K562 (cell line): ENCODE data around the gene GFAP. TPM values are rescaled to one million over a fixed set of nuclear protein-coding genes. Genes with fewer than 3 reads are reported as not detected.

Source experiments
- CCNT2 ChIP-seq: IDR thresholded peaks from 2 replicates; pipeline ENCODE4 v1.6.1; 2011; ENCODE audit warnings: borderline replicate concordance, low read depth, mild to moderate bottlenecking, moderate library complexity, mixed read lengths, low read length; ENCODE audit not compliant: insufficient read length; ENCODE audit errors: extremely low read depth
- EWSR1 ChIP-seq: fragments of 450-650 bp; IDR thresholded peaks from 2 replicates; pipeline ENCODE4 v1.6.1; 2018; ENCODE audit warnings: borderline replicate concordance, mild to moderate bottlenecking, low read depth, moderate library complexity; ENCODE audit not compliant: partially characterized antibody
- GABPA ChIP-seq: fragments of 200-800 bp; sonication (Bioruptor generic); conservative IDR thresholded peaks from 2 replicates; pipeline ENCODE4 v1.6.1; 2016; ENCODE audit warnings: low read depth, missing genetic modification characterization, missing compliant biosample characterization
- HNRNPL ChIP-seq: fragments of 200-400 bp; formaldehyde crosslinking; IDR thresholded peaks from 2 replicates; pipeline ENCODE4 v1.6.1; 2017; ENCODE audit warnings: low read depth, mild to moderate bottlenecking, low read length
- KDM1A ChIP-seq, 2 experiments: fragments of 450-650 bp; IDR thresholded peaks; 2 replicates each; pipeline ENCODE4 v1.6.1; 2016; ENCODE audit warnings: mild to moderate bottlenecking in 2 of 2
- NEUROD1 ChIP-seq: fragments of 150-350 bp; IDR thresholded peaks from 2 replicates; pipeline ENCODE4 v1.6.1; 2014; ENCODE audit warnings: borderline replicate concordance, low read length, low read depth; ENCODE audit not compliant: partially characterized antibody
- NR2C1 ChIP-seq, 2 experiments: fragments of 450-650 bp; IDR thresholded peaks; 2 replicates each; pipeline ENCODE4 v1.6.1; 2017; ENCODE audit warnings: mild to moderate bottlenecking in 2 of 2, antibody characterized with exemption in 1 of 2, inconsistent platforms in 1 of 2, missing compliant biosample characterization in 1 of 2, missing genetic modification characterization in 1 of 2
- SMAD3 ChIP-seq: fragments of 450-650 bp; formaldehyde crosslinking; conservative IDR thresholded peaks from 2 replicates; pipeline ENCODE4 v1.4.0; 2020; ENCODE audit warnings: mild to moderate bottlenecking
- TCF7L2 ChIP-seq: fragments of 150-350 bp; IDR thresholded peaks from 2 replicates; pipeline ENCODE4 v1.6.1; 2016; ENCODE audit warnings: low read depth, mild to moderate bottlenecking, low read length, moderate library complexity
- TSC22D4 ChIP-seq: fragments of 450-650 bp; IDR thresholded peaks from 2 replicates; pipeline ENCODE4 v1.6.1; 2016; ENCODE audit warnings: missing genetic modification characterization, missing biosample characterization, control low read depth
- ZFX ChIP-seq: sonication (generic); formaldehyde crosslinking; IDR thresholded peaks from 2 replicates; pipeline ENCODE4 v1.8.0; 2022; ENCODE audit warnings: mild to moderate bottlenecking, missing genetic modification reagents, moderate library complexity
- ZNF766 ChIP-seq: fragments of 200-800 bp; sonication (Bioruptor generic); conservative IDR thresholded peaks from 2 replicates; pipeline ENCODE4 v1.6.1; 2016; ENCODE audit warnings: missing genetic modification characterization, missing compliant biosample characterization
- polyA plus RNA-seq, 8 experiments: library from polyadenylated mRNA; depleted of rRNA in 4 of 8; stranded (reverse) in 5 of 8; unstranded in 3 of 8; fragments of >200 nt; fragmentation: Nextera tagmentation in 2 of 8; fragmentation: Illumina TruSeq in 1 of 8; extraction: Ambion mirVana in 2 of 8; extraction: Trizol in 1 of 8; gene quantifications; 2 replicates each; pipeline versions ENCODE4 v1.2.1 to v1.2.3, GENCODE V29; 2011 to 2014; ENCODE audit warnings: inconsistent platforms in 1 of 8, missing spikeins in 1 of 8
- total RNA-seq, 7 experiments: library from RNA; depleted of rRNA in 6 of 7; stranded (reverse); fragments of >200 nt in 6 of 7; fragmentation: Illumina TruSeq in 2 of 7; extraction: Trizol in 2 of 7; gene quantifications; 2 replicates each; pipeline versions ENCODE4 v1.2.1 to v1.2.3, GENCODE V29; 2011 to 2021; ENCODE audit warnings: low replicate concordance in 1 of 7
- TF ChIP-seq, protein P1 (sequence below): fragments of 450-650 bp; IDR thresholded peaks from 2 replicates; pipeline ENCODE4 v1.6.1; 2016; ENCODE audit warnings: mild to moderate bottlenecking, moderate library complexity
- TF ChIP-seq, protein P2 (sequence below): fragments of 250-450 bp; sonication (Bioruptor Pico); IDR thresholded peaks from 2 replicates; pipeline ENCODE4 v1.8.0; 2021; ENCODE audit warnings: moderate library complexity, mild to moderate bottlenecking, inconsistent platforms

The GFAP gene
- total and polyA plus RNA-seq, 9 of the 15 experiments (the other 6 are each of a cell fraction or from before 2014, with no cell fraction given), result 0.07 to 1.4 (median 0.60) TPM; not detected in 1

DNA sequence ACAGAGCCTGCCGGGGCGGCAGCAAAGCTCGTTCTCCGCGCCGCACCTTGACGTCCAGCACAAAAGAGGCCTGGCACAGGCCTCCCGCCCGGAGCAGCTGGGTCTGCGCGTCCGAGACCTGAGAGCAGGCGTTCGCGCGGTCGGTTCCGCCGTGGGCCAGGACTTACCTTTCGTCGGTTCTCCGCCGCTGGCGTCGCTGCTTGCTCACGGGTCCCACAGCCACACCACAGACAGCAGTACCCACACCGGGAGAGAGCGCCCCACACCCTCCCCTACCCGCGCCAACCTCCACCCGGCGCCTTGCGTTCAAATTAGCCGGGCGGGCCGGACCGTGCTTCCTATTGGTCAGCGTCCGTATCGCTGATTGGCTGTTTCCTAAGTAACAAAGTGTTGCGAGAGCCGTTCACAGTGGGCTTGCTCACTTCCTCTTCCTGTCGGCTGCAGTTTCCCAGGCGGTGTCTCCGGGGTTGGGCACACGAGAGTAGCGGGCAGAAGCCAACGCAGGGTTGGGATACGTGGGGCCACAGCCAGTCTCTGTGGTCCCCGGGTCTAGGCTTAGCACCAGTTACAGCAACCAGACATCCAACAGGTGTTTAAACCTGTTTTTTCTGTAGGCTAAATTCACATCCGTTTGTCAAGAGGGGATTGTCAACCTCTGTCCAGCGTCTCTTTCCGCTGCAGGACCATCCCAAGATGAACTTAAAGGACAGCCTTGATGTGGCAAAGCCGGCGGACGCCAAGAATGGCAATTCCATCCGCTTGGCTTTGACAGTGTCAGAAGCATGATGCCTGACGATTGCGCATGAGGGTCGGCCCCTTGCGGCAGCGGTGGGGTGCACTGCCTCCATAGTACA is 32.4 kb upstream of the GFAP start, which contains the start of gene KIF18B (continued):
- TF ChIP-seq, protein P1, sequence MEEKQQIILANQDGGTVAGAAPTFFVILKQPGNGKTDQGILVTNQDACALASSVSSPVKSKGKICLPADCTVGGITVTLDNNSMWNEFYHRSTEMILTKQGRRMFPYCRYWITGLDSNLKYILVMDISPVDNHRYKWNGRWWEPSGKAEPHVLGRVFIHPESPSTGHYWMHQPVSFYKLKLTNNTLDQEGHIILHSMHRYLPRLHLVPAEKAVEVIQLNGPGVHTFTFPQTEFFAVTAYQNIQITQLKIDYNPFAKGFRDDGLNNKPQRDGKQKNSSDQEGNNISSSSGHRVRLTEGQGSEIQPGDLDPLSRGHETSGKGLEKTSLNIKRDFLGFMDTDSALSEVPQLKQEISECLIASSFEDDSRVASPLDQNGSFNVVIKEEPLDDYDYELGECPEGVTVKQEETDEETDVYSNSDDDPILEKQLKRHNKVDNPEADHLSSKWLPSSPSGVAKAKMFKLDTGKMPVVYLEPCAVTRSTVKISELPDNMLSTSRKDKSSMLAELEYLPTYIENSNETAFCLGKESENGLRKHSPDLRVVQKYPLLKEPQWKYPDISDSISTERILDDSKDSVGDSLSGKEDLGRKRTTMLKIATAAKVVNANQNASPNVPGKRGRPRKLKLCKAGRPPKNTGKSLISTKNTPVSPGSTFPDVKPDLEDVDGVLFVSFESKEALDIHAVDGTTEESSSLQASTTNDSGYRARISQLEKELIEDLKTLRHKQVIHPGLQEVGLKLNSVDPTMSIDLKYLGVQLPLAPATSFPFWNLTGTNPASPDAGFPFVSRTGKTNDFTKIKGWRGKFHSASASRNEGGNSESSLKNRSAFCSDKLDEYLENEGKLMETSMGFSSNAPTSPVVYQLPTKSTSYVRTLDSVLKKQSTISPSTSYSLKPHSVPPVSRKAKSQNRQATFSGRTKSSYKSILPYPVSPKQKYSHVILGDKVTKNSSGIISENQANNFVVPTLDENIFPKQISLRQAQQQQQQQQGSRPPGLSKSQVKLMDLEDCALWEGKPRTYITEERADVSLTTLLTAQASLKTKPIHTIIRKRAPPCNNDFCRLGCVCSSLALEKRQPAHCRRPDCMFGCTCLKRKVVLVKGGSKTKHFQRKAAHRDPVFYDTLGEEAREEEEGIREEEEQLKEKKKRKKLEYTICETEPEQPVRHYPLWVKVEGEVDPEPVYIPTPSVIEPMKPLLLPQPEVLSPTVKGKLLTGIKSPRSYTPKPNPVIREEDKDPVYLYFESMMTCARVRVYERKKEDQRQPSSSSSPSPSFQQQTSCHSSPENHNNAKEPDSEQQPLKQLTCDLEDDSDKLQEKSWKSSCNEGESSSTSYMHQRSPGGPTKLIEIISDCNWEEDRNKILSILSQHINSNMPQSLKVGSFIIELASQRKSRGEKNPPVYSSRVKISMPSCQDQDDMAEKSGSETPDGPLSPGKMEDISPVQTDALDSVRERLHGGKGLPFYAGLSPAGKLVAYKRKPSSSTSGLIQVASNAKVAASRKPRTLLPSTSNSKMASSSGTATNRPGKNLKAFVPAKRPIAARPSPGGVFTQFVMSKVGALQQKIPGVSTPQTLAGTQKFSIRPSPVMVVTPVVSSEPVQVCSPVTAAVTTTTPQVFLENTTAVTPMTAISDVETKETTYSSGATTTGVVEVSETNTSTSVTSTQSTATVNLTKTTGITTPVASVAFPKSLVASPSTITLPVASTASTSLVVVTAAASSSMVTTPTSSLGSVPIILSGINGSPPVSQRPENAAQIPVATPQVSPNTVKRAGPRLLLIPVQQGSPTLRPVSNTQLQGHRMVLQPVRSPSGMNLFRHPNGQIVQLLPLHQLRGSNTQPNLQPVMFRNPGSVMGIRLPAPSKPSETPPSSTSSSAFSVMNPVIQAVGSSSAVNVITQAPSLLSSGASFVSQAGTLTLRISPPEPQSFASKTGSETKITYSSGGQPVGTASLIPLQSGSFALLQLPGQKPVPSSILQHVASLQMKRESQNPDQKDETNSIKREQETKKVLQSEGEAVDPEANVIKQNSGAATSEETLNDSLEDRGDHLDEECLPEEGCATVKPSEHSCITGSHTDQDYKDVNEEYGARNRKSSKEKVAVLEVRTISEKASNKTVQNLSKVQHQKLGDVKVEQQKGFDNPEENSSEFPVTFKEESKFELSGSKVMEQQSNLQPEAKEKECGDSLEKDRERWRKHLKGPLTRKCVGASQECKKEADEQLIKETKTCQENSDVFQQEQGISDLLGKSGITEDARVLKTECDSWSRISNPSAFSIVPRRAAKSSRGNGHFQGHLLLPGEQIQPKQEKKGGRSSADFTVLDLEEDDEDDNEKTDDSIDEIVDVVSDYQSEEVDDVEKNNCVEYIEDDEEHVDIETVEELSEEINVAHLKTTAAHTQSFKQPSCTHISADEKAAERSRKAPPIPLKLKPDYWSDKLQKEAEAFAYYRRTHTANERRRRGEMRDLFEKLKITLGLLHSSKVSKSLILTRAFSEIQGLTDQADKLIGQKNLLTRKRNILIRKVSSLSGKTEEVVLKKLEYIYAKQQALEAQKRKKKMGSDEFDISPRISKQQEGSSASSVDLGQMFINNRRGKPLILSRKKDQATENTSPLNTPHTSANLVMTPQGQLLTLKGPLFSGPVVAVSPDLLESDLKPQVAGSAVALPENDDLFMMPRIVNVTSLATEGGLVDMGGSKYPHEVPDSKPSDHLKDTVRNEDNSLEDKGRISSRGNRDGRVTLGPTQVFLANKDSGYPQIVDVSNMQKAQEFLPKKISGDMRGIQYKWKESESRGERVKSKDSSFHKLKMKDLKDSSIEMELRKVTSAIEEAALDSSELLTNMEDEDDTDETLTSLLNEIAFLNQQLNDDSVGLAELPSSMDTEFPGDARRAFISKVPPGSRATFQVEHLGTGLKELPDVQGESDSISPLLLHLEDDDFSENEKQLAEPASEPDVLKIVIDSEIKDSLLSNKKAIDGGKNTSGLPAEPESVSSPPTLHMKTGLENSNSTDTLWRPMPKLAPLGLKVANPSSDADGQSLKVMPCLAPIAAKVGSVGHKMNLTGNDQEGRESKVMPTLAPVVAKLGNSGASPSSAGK, result peak; percentile 73
- no peak for TF ChIP-seq EWSR1
- no peak for TF ChIP-seq KDM1A (IDR thresholded peaks at IDR 0.05)
- TF ChIP-seq ZFX (CRISPR knock-in tag), result peak; percentile 90
- TF ChIP-seq GABPA, result peak; percentile 93
- no peak for TF ChIP-seq TCF7L2
- TF ChIP-seq SMAD3 (CRISPR knock-in tag), result peak; percentile 47; the same call in 1 of the 2 replicates
- TF ChIP-seq, protein P2, sequence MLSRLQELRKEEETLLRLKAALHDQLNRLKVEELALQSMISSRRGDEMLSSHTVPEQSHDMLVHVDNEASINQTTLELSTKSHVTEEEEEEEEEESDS (CRISPR knock-in tag), result no peak
- peak; percentile 70 for TF ChIP-seq ZNF766 (CRISPR knock-in tag)
- peak; percentile 91; the same call in 1 of the 2 replicates for TF ChIP-seq HNRNPL
- TF ChIP-seq NEUROD1, result peak; percentile 80
- no peak for TF ChIP-seq TSC22D4 (tag)
- TF ChIP-seq CCNT2, result peak; percentile 39
- TF ChIP-seq NR2C1 (IDR thresholded peaks at IDR 0.05), result no peak; the same call in 1 of the 2 replicates
- peak; percentile 30; the same call in 1 of the 2 replicates for TF ChIP-seq NR2C1 (tag; IDR thresholded peaks at IDR 0.05)
